HG02870 (cell line): ENCODE measurements around the gene EYA2.

Experiments
- ATAC-seq: cut with Tn5 transposase; IDR thresholded peaks from one replicate; pipeline ENCODE4 v1.9.1; 2021; ENCODE audit warnings: mild to moderate bottlenecking, moderate library complexity; ENCODE audit not compliant: unreplicated experiment

EYA2 gene

DNA sequence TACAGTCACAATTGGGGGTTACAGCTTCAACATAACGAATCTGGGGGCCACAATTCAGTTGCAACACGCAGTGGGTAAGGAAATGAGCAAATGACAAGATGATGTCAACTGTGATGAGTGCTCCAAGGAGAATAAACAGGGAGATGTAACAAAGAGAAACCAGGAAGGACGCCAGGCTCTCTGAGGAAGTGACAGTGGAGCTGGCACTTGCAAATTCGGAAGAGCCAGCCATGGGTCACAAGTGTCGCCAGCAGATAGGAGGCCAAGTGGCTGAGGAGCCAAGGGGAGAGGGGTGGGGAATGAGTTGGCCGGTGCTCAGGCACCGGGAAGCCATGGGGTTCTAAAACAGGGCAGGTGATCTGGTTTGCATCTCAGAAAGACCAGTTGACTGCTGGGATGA, 136.4 kb downstream of the EYA2 start:
- ATAC-seq: no peak

- no peak for ATAC-seq
Observed at GRCh38 chr20:47031821-47032220, 137.2 kb downstream of the EYA2 start.

- ATAC-seq: no peak
Observed at GRCh38 chr20:47032933-47033578, 138.4 kb downstream of the EYA2 start.

DNA sequence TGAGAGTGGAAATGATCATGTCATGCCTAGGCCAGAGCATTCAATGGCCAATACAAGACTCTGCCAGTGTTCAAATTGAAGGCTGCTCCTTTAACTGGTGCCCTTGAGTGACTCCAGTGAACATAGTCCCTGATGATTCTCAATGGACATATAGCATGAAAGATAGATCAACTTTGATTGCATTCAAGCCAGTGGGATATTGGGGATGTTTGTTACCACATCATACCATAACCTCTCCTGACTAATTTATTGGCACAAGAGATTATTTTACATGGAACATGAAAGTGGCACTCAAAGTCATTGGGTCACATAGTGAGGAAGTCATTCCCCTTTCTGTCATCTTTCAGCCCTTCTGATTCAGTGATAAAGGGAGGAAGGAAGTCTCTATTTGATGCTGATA, 139.0 kb downstream of the EYA2 start:
- no peak for ATAC-seq

DNA sequence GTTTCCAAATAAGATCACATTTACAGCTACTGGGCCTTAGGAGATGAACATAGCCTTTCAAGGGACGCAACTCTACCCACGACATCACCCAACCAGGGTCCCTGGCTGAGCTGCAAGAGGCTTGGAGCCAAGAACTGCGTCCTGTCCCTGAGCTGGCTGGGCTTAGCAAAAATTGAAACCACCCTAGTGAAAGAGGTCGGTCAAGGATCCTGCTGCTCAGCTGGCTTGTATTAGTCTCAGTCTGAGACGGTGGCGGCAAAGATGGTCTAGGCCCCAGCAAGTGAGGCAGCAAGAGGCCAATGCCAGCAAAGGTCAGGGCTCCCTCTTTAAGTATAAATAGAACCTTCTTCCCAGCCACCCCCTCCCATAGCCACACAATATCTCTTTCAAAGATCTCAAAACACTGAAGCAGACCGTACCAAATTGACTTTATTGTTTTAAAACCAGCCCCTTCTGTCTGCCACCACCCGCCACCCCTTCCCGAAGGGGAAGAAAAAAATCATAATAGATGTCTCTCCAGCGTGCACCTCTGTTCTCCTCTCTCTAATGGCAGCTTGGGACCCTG, 140.5 kb downstream of the EYA2 start:
- no peak for ATAC-seq

GRCh38 chr20:47036091-47036870, 141.6 kb downstream of the EYA2 start:
- no peak for ATAC-seq

DNA sequence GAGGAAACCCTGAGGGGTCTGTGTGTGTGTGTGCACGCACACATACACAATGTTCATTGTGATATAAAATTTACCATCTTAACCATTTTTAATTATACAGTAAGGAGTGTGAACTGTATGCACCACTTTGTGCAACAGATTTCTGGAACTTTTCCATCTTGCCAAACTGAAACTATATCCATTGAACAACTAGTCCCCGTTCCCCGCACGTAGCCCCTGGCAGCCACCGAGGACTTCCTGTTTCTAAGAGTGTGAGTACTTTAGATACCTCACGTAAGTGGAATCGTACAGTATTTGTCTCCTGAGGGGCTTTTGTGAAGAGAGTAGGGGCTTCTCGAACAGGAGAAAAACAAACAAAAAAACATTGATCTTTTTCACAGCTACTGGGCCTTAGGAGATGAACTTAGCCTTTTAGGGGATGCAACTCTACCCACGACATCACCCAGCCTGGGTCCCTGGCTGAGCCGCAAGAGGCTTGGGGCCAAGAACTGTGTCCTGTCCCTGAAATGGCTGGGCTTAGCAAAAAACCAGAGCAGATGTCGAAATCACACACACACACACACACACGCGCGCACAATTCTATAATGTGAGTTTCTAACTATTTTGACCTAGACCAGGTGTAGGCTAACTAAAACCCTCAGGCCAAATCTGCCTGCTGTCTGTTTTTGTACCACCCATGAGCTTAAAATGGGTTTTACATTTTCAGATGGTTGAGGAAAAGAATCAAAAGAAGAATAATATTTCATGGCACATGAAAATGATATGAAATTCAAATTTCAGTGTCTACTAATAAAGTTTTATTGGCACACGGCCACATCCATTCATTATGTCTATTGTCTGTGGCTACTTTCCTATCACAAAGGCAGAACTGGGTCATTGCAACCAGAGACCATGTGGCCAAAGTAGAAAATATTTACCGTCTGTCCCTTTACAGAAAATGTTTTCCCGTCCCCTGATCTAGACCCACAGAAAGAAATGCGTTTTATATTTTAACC, 144.2 kb downstream of the EYA2 start:
- ATAC-seq: no peak

DNA sequence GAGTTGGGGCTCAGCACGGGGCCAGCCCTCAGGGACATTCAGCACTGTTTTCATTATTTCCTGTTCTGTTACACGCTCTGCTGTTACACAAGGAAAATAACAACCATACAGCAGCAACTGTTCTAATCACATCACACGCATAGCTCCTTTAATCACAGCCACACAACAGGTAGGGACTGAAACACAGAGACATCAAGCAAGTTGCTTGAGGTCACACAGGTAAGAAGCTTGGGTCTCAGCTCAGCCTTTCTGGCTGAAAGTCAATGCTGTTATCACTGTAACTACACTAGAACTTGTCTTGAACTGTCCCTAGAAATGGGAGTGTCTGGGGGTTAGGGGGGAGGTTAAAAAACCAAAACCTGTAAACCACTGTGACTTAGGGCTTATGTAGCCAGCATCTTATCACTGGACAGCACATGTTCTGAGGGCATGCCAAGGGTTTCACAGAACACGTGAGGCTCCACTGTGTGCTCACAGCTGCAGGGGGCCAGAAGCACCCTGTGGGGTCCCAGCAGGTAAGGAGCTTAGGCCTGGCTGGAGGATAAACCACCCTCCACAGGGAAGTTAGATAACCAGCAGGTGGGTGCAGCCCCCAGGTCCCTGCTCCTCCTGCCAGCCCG, 146.0 kb downstream of the EYA2 start:
- ATAC-seq: no peak

GRCh38 chr20:47041396-47041899, 146.8 kb downstream of the EYA2 start:
- no peak for ATAC-seq

- no peak for ATAC-seq
Observed at GRCh38 chr20:47042464-47042863, 147.8 kb downstream of the EYA2 start.

DNA sequence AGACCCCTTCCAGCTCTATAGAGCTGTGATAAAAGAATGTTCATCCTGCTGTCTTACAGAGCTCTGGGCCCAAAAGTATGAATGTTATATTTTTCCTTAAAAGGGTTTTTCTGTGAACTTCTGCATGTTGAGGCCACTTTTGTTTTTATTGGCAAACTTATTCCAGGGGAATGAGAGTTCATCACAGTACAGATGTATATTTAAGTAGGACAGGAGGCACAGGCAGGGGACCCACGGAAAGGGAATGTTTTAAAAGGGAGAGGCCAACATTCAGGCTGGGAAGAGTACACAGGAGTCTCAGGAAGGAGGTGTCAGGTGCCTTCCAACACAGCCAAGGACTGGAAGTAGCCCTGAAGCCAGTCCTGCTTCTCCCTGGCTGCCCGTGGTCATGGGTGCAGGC, 148.4 kb downstream of the EYA2 start:
- no peak for ATAC-seq

DNA sequence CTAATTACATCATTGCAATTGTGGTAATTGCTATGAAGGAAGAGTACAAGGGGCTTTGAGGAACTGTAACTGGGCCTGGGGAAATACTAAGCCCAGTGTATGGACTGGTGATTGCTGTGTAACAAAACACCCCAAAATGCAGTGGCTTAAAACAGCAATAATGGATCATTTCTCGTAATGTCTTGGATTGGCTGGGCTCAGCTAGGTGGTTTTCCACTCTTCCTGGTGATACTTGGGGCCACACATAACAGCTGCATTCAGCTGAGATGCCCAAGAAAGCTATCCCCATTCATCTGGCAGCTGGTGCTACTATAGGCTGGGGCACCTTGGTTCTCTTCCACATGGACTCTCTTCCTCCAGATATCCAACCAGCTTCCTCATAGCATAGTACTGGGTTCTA, 150.3 kb downstream of the EYA2 start:
- ATAC-seq: no peak

DNA sequence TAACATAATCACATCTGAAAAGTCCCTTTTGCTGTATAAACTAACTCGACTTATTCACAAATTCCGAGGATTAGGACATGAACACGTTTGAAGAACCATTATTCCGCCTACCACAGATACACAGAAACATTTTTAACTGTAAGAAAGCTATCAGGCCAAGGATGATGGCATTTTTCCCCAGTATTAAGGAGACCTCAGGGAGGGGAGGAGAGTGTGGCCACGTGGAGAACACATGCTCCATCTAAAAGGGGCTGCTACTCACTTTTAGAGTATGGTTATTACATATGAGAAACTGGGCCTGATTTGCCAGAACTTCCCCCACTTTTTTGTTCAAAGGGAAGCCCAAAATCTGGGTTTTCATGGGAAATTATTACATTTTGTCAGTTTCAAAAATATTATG, 153.4 kb downstream of the EYA2 start:
- ATAC-seq: no peak

GRCh38 chr20:47049771-47050170, 155.1 kb downstream of the EYA2 start:
- ATAC-seq: no peak

DNA sequence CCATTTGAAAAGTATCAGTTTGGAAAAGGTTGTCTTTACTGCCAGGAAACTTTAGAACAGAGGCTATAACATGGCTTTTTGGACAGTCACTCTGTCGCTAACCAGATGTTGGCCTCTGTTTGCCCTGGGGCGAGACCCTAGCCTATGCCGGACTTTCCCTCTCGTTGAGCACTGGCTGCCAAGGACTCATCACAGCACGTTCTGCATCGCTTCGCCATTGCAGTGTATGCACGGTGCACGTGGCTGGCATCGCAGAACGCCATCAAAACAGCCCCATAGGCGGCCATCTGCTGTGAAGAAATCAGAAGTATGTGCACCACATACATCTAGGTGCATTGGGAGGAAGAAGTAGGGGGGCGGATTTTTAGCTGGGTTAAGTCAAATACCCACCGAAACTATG, 156.4 kb downstream of the EYA2 start:
- no peak for ATAC-seq

DNA sequence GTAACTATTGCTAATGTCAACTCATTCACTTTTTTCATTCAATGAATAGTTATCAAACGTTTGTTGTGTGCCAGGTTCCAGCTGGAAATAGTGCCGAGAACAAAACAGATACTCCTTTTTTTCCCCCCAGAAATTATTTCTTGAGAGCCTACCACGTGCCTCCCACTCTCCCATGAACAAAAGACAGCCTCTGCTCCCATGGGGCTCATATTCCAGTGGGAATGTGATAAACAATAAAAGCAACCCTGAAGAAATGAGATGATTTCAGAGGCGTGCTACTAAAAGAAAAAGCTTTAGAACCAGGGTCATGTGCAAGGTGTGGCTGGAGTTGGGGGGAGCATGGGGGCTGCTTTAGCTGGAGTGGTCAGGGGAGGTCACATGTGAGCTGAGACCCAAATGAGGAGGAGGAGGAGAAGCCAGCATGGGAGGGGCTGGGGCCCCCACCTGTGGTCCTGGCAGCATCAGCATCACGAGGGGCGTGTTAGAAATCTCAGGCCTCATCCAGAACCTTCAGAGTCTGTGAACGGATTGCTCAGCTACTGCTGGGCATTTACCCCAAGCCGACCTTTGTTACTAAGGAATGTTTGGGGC, 157.4 kb downstream of the EYA2 start:
- ATAC-seq: no peak

- ATAC-seq: no peak
Observed at GRCh38 chr20:47054506-47054905, 159.9 kb downstream of the EYA2 start.

DNA sequence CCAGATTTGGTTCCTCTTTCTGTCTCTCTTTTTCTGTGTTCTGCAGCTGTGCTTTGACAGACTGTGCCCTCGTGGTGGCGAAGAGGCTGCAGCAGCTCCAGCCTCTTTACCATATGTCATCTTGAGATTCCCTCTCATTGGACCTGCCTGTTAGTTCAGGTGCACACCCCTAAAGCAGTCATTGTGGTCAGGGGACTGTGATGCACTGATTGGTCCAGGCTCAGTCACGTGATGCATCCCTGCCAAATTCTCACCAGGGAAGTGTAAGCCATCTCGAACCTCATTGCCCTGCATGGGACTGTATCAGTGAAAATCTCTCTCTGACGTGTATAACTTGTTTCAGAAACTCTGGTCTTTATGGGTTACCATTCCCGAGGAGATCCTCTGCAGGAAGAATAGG, 160.3 kb downstream of the EYA2 start:
- no peak for ATAC-seq

GRCh38 chr20:47055699-47056369, 161.2 kb downstream of the EYA2 start:
- ATAC-seq: no peak

- no peak for ATAC-seq
Observed at GRCh38 chr20:47057661-47058060, 163.0 kb downstream of the EYA2 start.
